HG02623 (cell line): Measurements from ENCODE around the gene WASF3.
"Not testable (repeated sequence)": the region's sequence is repeated elsewhere in the genome, so short reads cannot be mapped to it uniquely, and the experiment has no call there.

Experiments
- ATAC-seq: cut with Tn5 transposase; IDR thresholded peaks from one replicate; pipeline ENCODE4 v1.9.1; 2021; ENCODE audit warnings: moderate library complexity; ENCODE audit not compliant: unreplicated experiment

WASF3 gene

DNA sequence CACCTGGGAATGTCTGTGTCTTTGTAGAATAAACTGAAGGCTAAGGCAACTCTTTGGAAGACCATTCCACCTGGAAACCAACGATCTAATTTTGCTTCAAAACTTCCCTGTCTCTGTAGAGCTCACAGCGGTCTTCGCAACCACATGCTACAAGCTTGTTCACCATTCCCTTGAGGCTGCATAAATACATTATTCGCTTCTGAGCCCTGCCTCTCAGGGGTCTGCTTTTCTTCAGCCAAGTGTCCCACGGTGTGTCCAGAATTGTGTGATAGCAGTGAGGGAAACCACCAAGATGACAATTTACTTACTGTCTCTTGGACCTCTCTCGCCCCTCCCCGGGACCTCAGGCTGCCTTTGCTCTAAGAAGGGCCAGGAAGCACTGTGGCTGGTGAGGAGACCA, 152.0 kb downstream of the WASF3 start:
- no peak for ATAC-seq

DNA sequence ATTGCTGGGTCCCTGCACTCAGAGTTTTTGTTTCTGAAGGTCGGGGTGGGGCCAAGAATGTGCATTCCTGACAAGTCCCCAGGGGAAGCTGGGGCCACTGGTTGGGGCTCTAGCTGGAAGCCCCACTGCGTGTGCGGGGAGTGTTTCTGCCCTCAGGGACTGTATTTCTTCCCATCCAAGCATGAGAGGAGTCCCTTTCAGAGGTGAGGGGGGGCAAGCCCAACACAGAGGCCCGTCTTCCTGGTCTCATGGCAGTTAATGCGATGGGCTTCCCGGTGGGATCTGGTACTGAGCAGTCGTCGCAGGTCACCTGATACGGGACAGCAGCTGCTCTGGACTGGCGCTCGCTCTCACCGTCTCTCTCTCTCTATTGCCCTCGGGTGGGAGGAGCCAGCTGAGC, 152.7 kb downstream of the WASF3 start:
- no peak for ATAC-seq

DNA sequence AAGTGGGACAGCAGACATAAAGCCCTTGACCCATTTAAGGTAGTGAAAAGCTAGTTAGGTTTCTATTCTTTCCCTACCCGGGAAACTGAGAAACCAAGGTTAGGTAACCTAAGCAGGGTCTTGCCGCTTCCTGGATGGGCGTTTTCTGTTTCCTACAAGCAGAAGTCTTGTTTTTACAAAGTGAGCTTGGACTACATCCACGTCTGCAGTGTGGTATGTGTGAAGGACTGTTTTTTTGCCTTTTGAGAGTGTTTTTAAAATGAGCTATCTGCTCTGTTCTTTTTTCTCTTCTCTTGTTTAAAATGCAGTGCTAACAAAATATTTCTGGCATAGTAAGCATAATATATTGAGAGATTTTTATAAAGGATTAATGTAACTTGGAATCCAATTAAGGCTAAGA, 153.7 kb downstream of the WASF3 start:
- ATAC-seq: no peak

DNA sequence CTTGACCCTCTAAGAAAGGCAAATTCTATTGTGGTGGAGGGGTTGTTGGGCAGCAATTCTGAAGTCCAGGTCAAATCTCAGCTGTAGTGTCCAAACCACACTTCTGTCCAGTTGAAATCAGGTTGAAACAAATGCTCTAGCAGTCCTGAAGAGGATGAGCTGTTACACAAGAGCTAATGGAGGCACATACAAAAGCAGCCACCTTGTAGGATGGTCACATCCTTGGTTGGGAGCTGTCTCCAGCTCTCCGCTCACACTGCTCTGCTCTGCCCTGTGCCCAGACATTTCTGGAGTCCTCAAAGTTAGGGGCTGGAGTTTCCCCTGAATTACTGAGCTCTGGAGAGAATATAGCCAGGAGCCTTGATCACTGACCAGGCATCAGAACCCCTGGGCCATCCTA, 155.9 kb downstream of the WASF3 start:
- ATAC-seq: no peak

DNA sequence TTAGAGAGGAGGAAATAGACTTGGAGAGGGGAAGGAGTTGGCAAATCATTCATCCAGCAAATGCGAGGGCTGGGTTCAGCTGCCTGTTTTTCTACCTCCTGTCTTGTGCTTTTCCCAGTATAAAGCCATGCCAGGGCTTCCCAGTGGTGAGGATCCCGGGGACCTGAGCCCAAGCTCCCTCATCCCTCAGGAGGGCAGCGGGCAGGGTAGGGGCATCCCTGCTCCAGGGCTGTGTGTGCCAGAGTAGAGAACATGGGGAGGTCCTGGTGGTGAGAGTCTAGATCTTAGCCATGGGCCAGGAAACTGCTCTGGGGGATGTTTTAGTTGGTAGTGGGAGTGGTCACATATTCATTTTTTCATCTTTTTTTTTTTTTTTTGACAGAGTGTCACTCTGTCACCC, 159.5 kb downstream of the WASF3 start:
- ATAC-seq: no peak

DNA sequence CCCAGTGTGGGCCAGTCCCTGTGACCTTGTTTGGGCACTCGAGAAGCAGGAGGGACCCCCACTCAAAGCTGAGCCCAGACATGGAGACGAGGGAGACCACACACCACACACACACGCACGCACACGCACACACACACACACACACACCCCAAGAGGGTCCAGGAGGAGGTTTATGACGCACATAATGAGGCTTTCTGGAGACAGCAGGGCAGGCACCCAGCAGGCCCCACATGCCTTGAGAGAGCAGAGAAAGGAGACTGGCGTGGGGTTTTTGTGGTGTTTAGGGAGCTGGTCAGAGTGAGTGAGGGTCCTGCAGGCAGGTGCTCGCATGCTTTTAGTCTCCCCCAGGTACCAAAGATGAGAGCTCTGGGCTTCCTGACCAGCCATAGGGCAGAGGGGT, 160.7 kb downstream of the WASF3 start:
- ATAC-seq: no peak

DNA sequence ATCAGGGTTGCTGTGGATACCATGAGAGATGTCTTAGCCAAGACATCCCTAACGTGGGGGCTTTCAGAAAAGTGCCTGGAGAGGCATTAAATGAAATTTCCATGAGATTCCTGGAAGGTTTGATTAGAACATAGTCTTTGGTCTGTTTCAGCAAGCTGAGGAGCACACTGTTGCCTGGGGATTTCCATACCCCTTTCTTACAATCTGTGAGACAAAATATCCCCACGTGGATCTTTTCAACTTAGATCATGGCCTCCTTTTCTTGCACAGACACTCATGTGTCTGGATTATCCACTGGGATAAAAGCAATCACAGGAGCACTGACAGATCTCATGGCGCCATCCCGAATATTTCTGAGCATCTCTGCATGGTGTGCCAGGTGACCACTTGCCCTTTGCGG, 161.4 kb downstream of the WASF3 start:
- no peak for ATAC-seq

DNA sequence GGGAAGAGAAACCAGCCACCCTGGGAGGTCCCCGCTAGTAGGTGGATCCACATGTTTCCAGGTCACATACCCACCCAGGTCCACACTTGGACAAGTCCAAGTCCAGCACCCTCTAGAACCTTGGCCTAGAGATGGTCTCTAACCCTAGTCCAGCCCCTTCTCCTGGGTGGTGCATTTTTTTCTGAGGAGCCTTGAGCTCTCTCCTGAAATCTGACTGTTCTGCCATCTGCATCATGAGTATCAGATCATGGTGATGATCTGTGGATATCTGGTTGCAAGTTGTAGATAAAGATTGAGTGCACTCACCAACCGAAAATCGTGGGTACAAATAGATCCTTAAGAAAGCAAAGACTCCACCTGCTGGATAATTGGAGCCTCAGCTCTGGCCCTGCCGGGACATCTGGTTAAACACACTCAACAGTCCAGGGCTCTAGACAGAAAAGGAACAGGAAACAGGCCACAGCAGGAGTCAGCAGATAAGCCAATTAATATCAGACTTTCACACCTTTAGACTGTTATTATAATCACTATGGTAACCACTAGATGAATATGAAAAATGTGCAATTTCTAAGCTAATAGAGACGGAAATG, 162.0 kb downstream of the WASF3 start:
- no peak for ATAC-seq

DNA sequence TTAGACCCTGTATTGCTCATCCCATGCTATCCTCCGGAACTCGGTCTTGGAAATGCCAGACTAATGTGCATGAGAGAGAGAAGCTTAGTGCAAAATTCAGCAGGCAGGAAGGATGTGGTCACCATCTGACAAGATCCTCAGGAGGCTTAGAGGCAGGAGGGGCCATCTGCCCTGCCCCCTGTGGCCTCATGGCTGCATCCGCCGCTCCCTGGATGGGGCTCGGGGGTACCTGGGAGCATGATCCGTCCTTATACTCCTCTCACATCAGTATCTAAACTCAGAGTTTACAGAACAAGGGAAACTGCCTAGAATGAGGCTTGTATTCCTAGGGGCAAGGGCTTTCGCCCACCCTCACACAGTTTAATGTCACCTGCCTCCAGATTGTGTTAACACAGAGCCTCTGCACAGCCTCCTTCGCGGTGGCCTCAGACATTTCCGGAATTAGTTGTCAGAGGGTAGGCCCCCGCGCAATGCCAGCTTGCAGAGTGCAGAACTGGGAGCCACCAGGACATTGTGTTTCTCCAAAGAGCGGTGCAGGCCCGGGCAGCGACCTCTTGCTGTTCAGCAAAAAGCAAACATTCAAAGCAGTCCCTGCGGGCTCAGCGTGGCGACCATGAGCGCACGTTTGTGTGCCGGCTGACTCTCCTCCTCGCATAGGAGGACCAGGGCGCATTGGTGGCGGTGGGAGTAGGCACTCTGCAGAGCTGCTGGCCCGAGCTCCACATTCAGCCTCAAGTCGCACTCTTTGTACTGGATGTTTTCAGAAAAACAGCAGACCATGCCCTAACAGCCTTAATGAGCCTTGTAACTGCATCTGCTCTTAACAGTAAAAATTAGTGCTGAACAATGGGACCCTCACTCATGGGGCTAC, 164.0 kb downstream of the WASF3 start:
- ATAC-seq: no peak

DNA sequence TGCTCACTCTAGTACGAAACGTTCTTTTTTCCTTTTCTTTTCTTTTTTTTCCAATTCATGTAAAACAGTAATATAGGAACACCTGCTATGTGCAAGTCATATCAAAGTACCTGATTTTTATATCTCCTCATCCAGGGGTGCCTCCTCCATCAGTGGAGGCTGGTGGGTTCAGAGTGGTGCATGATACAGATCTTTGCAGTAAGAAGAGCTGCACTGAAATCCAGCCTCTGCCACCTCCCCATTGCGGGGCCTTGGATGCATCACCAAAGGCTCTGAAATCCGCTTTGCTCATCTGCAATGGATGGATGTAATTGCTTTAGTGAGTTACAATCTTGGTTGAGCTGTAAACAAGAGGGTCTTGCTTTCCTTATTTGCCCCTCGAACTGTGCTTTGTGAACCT, 164.8 kb downstream of the WASF3 start:
- ATAC-seq: no peak

DNA sequence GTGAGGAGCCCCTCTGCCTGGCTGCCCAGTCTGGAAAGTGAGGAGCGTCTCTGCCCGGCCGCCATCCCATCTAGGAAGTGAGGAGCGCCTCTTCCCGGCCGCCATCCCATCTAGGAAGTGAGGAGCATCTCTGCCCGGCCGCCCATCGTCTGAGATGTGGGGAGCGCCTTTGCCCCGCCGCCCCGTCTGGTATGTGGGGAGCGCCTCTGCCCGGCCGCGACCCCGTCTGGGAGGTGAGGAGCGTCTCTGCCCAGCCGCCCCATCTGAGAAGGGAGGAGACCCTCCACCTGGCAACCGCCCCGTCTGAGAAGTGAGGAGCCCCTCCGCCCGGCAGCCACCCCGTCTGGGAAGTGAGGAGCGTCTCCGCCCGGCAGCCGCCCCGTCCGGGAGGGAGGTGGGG, 166.1 kb downstream of the WASF3 start:
- not testable (repeated sequence) for ATAC-seq

DNA sequence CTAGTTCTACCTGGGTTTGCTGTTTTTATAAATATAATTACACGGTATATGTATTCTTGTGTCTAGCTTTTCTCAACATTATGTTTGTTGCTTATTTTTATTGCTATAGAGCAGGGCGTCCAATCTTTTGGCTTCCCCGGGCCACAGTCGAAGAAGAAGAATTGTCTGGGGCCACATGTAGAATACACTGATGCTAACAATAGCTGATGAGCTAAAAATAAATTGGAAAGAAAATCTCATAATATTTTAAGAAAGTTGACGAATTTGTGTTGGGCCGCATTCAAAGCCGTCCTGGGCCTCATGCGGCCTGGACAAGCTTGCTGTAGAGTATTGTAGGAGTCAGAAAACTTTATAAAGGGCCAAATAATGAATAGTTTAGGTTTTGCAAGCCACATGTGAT, 169.2 kb downstream of the WASF3 start:
- no peak for ATAC-seq

DNA sequence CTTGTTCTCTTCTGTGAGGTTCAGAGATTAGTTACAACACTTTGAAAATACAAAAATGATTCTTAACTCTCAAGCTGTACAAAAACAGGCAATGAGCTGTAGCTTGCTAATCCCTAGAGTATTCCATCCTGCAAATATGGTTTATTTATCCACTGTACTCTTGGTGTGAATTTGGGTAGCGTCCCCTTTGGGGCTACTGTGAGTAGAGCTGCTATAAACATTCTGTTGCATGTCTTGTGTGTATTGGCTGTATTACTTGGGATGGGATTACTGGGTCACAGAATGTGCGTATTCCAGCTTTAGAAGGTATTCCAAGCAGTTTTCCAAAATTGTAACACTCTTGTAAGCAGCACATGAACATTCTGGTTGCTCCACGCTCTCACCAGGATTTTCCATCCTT, 169.6 kb downstream of the WASF3 start:
- no peak for ATAC-seq

DNA sequence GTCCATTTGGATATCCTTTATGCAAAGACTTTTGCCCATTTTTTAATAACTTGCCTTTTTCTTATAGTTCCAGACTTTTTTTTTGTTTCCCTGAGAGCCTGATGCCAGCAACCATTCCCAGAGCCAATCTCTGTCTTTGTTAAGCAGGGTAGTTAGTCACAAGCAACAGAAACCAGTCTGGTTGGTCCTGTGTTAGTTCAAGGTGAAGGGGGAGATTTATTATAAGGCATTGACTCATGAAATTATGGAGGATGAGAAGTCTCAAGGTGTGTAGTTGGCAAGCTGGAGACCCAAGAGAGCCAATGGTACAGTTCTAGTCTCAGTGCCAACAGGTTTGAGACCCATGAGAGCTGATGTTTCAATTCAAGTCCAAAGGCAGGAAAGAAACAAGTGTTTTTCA, 170.2 kb downstream of the WASF3 start:
- no peak for ATAC-seq

DNA sequence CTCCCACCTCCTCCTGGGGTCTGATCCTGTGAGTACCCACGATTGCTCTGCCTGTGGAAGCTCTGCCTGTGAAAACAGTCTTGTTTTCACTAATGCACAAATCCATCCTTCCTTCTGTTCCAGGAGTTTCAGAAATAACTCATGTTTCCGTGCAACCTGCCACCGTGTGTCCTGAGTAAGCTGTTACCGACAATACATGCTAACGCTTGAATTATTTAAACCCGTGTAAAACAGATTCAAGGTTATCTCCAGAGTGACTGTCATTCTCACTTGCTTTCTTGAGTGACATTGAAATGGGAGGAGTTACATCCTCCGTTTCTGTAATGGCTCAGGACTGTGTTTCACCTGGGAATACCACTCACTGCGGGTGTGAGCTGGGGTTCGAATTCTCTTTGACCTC, 178.2 kb downstream of the WASF3 start:
- ATAC-seq: no peak
